Thoracic aorta (tissue), 2 donors: Measurements from ENCODE around the gene HSPH1. TPM values are rescaled to one million over a fixed set of nuclear protein-coding genes. Genes with fewer than 3 reads are reported as not detected.

Experiments used
- ATAC-seq: fragments of 150-250 bp; one replicate; pipeline ENCODE4 v1.8.0; 2017; ENCODE audit warnings: low read depth; ENCODE audit not compliant: insufficient number of reproducible peaks, low FRiP score
- DNase-seq: peaks from one replicate; pipeline ENCODE4 v3.0.0-alpha.2; 2020; ENCODE audit warnings: low spot score
- H3K27ac ChIP-seq, 2 donors: fragments of 200-600 bp; sonication (generic); 1 replicate in 1 of 2; 2 replicates in 1 of 2; pipeline ENCODE4 v1.5.1; 2016; ENCODE audit warnings: mild to moderate bottlenecking in 2 of 2, moderate library complexity in 2 of 2
- H3K27me3 ChIP-seq: fragments of 200-600 bp; sonication (generic); replicated peaks from 2 replicates; pipeline ENCODE4 v1.6.0; 2016; ENCODE audit warnings: mild to moderate bottlenecking; ENCODE audit not compliant: insufficient read depth
- H3K36me3 ChIP-seq: fragments of 200-600 bp; sonication (generic); one replicate; pipeline ENCODE4 v1.5.1; 2016
- H3K4me1 ChIP-seq, 2 donors: fragments of 200-600 bp; sonication (generic); 1 replicate in 1 of 2; 2 replicates in 1 of 2; pipeline versions ENCODE4 v1.5.1 to v1.6.0; 2016; ENCODE audit warnings: low read depth in 2 of 2, mild to moderate bottlenecking in 1 of 2; ENCODE audit not compliant: control insufficient read depth in 1 of 2
- H3K4me3 ChIP-seq: fragments of 200-600 bp; sonication (generic); 2 replicates; pipeline ENCODE4 v1.5.1; 2016; ENCODE audit warnings: mild to moderate bottlenecking
- H3K9me3 ChIP-seq: fragments of 200-600 bp; sonication (generic); 2 replicates; pipeline ENCODE4 v1.5.1; 2016
- CTCF ChIP-seq: fragments of 200-600 bp; sonication (generic); IDR thresholded peaks from one replicate; pipeline ENCODE4 v1.5.1; 2019; ENCODE audit warnings: antibody characterized with exemption
- total RNA-seq, 2 donors: library from RNA; depleted of rRNA; stranded (reverse); fragments of >200 nt; gene quantifications; one replicate each; pipeline versions ENCODE4 v1.1.0 to v1.2.3, GENCODE V29; 2016

The HSPH1 gene
- total RNA-seq, 2 donors from 2014 or later: 21.4 to 52.7 TPM

GRCh38 chr13:31207661-31208552 is 46.2 kb upstream of the HSPH1 start:
- Histone ChIP-seq H3K36me3 (no peaks in the 10 kb centered on the region), H3K27ac (no peak overlapping the region), H3K9me3 (no peaks in the 10 kb centered on the region), H3K4me3 (no peak overlapping the region), H3K27me3 (no peaks in the 10 kb centered on the region), H3K4me1 (peaks cover 8 to 16% of the 10 kb centered on the region in 2 donors)
- TF ChIP-seq CTCF: no peak
- no peak for ATAC-seq
- no peak for DNase-seq

GRCh38 chr13:31204592-31204991 is 42.9 kb upstream of the HSPH1 start:
- Histone ChIP-seq H3K36me3 (no peaks in the 10 kb centered on the region), H3K9me3 (no peaks in the 10 kb centered on the region), H3K4me1 (peaks cover 10 to 19% of the 10 kb centered on the region in 2 donors), H3K27ac (no peak overlapping the region), H3K27me3 (no peaks in the 10 kb centered on the region), H3K4me3 (no peak overlapping the region)
- ATAC-seq (no peak), DNase-seq (no peak)
- no peak for TF ChIP-seq CTCF

GRCh38 chr13:31201341-31202031 is 39.8 kb upstream of the HSPH1 start:
- no peak for TF ChIP-seq CTCF
- Histone ChIP-seq H3K4me3 (peak overlapping the region; percentile 85), H3K4me1 (peaks cover 11 to 12% of the 10 kb centered on the region in 2 donors), H3K27ac (peak overlapping the region; percentile 93 to 94), H3K27me3 (no peaks in the 10 kb centered on the region), H3K9me3 (no peaks in the 10 kb centered on the region), H3K36me3 (no peaks in the 10 kb centered on the region)
- DNase-seq (no peak), ATAC-seq (no peak)

GRCh38 chr13:31200637-31200971 is 38.9 kb upstream of the HSPH1 start:
- Histone ChIP-seq H3K9me3 (no peaks in the 10 kb centered on the region), H3K4me1 (peaks cover 11 to 12% of the 10 kb centered on the region in 2 donors), H3K27ac (peak overlapping the region; percentile 93 to 94), H3K4me3 (peak overlapping the region; percentile 85), H3K36me3 (no peaks in the 10 kb centered on the region), H3K27me3 (no peaks in the 10 kb centered on the region)
- ATAC-seq (peak; percentile 17), DNase-seq (no peak)
- TF ChIP-seq CTCF: no peak
